GM08714 (cell line): ENCODE data around the gene SYT8.

Experiments
- H3K4me3 ChIP-seq: fragments of 200-500 bp; sonication (Bioruptor generic); 2 replicates; pipeline ENCODE4 v1.5.1; 2014; ENCODE audit warnings: mild to moderate bottlenecking, low read length, inconsistent platforms
- ZNF274 ChIP-seq: IDR thresholded peaks from 2 replicates; pipeline ENCODE4 v1.6.1; 2012; ENCODE audit warnings: mild to moderate bottlenecking, low read depth, low read length

SYT8 gene

DNA sequence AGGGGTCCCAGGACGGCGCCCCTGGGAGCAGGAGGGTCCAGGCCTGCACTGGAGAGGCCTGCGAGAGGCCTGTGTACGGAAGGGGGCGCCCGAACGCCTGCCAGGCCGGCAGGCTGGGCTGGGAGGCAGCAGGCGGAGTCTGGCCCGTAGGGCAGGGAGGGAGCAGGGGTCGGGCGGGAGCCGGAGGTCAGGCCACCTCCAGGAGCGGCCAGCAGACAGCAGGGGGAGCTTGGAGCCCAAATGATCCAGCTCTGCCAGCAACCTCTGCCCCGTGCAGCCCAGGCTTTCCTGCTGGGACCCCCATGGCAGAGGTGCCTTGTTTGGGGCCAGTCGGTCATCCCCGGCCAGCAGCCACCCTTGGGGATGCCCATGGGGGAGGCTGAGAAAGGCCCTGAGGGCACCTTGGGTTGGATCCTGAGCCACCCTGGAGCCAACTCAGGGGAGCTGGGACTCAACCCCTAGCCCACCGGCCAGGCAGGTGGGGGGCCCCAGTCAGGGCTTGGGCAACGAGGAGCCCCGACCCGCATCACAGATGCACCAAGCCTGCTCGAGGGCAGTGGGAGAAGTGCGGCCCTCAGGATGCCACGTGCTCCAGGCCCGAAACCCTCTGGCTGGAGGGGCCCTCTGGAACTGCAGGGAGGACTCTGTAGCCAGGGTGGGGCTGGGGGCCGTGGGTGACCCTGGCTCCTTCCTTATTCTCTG, 9.6 kb upstream of the SYT8 start:
- TF ChIP-seq ZNF274: no peak
- H3K4me3 ChIP-seq: no peak overlapping the region

DNA sequence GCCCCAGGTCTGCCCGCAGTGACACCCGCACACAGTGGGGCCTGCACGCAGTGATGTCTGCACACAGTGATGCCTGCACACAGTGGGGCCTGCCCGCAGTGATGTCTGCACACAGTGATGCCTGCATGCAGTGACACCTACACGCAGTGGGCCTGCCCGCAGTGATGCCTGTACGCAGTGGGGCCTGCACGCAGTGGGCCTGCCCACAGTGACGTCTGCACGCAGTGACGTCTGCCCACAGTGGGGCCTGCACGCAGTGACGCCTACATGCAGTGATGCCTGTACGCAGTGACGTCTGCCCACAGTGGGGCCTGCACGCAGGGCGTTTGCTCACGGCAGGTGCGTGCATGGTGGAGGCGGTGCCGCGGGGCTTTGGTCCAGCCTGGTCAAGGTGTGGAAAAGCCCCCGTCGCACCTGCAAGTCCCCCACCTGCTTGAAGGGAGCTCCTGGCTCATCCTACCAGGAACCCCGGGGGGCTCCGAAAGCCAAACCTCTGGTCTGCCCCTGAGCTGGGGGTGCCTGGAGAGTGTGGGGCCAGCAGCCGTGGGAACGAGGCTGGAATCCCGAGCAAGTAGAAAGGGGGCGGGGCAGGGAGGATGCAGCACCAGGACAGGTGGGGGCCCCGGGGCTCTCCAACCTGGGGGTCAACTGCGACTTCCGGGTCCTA, 8.9 kb upstream of the SYT8 start:
- no peak overlapping the region for H3K4me3 ChIP-seq
- no peak for TF ChIP-seq ZNF274

GRCh38 chr11:1826552-1827094, 8.2 kb upstream of the SYT8 start:
- no peak overlapping the region for H3K4me3 ChIP-seq
- TF ChIP-seq ZNF274: no peak

GRCh38 chr11:1827095-1827813, 7.5 kb upstream of the SYT8 start:
- no peak overlapping the region for H3K4me3 ChIP-seq
- no peak for TF ChIP-seq ZNF274

DNA sequence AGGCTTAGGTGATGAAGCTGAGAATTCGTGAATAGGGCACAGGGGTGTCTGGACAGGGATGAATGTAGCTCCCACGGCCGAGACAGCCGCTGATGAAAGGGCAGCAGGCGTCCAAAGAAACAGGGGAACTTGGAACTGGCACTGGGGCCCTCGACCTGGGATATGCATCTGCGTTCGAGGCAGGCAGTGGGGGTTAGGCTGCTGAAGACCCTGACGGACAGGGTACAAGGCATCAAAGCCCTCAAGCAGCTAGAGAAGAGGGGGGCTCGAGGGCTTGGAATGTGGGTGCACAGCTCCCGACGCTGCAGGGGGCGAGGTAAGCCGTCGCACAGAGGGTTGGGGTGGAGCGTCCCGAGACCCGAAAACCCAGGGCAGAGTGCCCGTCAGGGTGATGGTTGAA, 6.9 kb upstream of the SYT8 start:
- H3K4me3 ChIP-seq: no peak overlapping the region
- TF ChIP-seq ZNF274: no peak

- no peak for TF ChIP-seq ZNF274
These were observed 6.2 kb upstream of the SYT8 start for GRCh38 chr11:1828542-1828941.

DNA sequence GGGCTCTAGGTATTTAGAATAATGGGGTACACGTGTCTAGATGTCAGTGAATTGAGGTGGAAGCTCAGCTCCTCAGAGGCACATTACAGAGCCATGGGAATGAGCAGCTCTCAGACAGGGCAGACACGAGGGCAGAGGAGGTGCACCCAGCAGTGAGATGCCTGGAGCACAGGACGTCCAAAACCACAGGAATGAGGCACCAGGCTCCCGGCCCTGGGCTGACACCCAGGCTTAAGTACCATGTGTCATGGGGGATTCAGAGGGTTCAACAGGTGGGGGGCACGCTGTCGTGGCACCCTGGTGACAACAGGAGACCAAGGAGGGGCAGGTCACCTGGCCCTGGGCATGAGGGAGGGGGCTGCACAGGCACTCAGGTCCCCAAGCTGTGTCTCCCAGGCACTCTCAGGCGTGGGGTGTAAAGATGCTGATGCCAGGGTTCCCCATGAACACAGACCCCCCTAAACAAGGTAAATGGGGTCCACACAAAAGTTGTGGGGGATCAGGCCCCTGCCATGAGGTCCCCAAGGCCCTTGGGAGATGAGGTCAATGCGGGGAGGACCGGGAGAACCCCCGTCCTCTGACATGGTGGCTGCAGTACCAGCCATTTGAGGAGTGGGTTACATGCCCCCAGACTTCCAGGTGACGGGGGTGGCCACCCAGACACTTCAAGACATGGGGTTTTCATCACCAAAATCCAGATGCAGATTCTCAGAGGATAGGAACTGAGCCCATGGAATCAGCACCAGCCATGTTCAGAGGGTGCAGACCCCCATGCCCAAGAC, 5.6 kb upstream of the SYT8 start:
- no peak overlapping the region for H3K4me3 ChIP-seq
- TF ChIP-seq ZNF274: no peak

More at GRCh38 chr11:1828542-1828941, 6.2 kb upstream of the SYT8 start:
- no peak overlapping the region for H3K4me3 ChIP-seq

- no peak overlapping the region for H3K4me3 ChIP-seq
- no peak for TF ChIP-seq ZNF274
These were observed 4.8 kb upstream of the SYT8 start for GRCh38 chr11:1830004-1830321.

DNA sequence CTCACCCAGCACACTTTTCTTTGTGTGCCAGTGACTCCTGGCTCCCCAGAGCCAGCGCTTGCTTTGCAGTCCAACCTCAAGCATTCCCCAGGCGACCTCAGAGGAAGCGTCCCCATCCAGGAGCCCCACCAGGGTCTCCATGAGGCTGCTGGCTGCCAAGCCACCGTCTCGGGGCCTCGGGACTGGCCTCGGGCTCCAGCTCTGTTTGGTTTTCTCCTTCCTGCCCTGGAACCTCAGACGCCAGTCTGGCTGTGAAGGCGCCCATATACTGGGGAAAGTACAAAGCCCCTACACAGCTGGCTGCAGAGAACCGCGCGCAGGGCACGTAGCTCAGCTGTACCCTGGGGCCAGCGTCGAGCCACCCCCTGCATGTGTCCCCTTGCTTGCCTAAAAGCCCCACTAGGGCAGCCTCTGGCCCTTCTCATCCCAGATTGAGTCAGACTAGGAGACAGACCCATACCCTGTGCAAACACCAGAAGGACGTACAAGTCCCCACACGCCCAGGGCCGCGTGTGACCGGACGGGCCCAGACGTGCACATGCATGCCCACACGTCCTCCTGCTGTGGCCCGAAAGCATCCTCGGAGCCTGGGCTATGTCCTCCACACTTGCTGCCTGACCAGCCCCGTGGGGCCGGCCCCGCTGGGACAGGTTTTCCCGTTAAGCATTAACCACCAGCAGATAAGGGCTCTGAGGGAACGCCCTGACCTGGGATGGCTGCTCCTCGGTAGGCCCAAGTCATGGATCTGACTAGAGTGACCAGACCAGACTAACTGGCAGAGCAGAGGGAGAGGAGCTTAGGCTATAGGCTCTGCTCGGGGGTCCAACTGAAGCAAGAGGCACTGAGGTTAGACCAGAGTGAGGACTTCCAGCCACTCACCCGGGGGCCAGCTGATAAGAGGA, 4.2 kb upstream of the SYT8 start:
- TF ChIP-seq ZNF274: no peak
- no peak overlapping the region for H3K4me3 ChIP-seq

- TF ChIP-seq ZNF274: no peak
- no peak overlapping the region for H3K4me3 ChIP-seq
These were observed 3.2 kb upstream of the SYT8 start for GRCh38 chr11:1831338-1832210.

DNA sequence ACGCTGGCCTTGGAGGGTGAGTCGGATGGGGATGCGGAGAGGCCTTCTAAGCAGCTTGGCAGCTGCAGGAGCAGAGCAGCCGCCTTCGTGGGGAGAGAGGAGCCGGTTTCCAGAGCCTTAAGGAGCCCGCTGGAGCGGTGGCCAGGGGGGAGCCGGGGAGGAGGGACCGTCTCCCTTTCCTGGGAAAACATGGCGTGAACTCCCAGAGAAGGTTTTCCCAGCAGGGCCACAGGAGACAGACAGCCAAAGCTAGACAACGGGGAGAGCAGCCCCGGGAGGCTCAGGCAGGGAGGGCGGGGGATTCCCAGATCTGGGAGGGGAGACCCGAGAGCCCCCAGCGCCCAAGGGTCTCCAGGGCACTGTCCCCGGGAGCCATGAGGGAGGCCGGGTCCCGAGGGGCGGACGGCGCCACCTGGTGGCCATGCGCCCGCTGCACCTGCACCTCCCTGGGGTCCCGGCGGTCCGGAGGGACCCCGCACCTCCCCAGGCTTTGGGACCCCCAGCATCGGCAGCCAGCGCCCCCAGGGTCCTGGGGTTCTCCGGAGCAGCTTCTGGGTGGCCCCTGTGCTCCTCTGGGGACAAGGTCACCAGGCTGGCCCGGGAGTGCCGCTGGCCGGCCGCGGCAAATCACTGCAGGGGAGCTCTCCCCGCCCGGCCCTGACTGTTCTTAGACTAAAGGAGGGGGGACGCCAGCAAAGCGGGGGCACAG, 2.4 kb upstream of the SYT8 start:
- no peak overlapping the region for H3K4me3 ChIP-seq

GRCh38 chr11:1832920-1833295, 1.9 kb upstream of the SYT8 start:
- no peak overlapping the region for H3K4me3 ChIP-seq
- no peak for TF ChIP-seq ZNF274

More for the DNA sequence above, 2.4 kb upstream of the SYT8 start:
- no peak for TF ChIP-seq ZNF274
